Activated naive CD4-positive, alpha-beta T cell treated with anti-CD3 and anti-CD28 coated beads, Interleukin-2, amount 10 ng/mL, durations not matched to agents 7 days and 5 days (primary cell): Measurements from ENCODE around the gene SOST.

Source experiments
- CTCF ChIA-PET: fragments of 350-600 bp; sonication (Branson Sonifier 250); formaldehyde crosslinking; loops from one replicate; lab custom pipeline; 2021; ENCODE audit warnings: antibody characterized with exemption; lab: Charles Lee
- DNase-seq: peaks from one replicate; pipeline ENCODE4 v3.0.0-alpha.2; 2020
- H3K27ac Mint-ChIP-seq: one replicate; pipeline ENCODE4 v1.8.0; 2021; ENCODE audit warnings: mild to moderate bottlenecking, moderate library complexity, mixed read lengths
- H3K27me3 Mint-ChIP-seq: one replicate; pipeline ENCODE4 v1.8.0; 2021; ENCODE audit warnings: mild to moderate bottlenecking, mixed read lengths
- H3K36me3 Mint-ChIP-seq: one replicate; pipeline ENCODE4 v1.8.0; 2021; ENCODE audit warnings: mixed read lengths
- H3K4me1 Mint-ChIP-seq: one replicate; pipeline ENCODE4 v1.8.0; 2021; ENCODE audit warnings: mixed read lengths
- H3K4me3 Mint-ChIP-seq: one replicate; pipeline ENCODE4 v1.8.0; 2021; ENCODE audit warnings: mild to moderate bottlenecking, moderate library complexity, mixed read lengths
- H3K9me3 Mint-ChIP-seq: one replicate; pipeline ENCODE4 v1.8.0; 2021; ENCODE audit warnings: mixed read lengths

The SOST gene

DNA sequence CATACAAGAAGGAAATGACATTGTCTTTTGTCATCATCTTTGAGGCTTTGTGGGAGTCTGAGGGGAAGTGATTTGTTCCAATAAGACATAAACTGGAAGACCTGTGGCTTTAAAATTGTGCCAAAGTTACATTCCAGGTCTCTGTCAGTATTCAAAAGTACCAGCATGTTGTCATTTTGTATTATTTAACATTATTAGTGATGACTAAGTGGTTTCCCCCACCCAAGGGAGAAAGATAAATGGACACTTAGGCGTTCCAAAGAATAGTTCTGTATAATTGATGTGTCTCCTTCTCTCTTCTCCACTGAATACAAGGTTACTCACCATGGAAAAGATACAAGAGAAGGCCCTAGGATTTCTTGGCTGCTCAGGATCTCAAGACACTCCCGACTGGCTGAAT is 25.5 kb upstream of the SOST start:
- no peaks in the 10 kb centered on the region for H3K9me3 Mint-ChIP-seq
- H3K27me3 Mint-ChIP-seq, result peaks cover 49% of the 10 kb centered on the region
- H3K36me3 Mint-ChIP-seq, result no peaks in the 10 kb centered on the region
- peaks cover 9% of the 10 kb centered on the region for H3K4me1 Mint-ChIP-seq
- no peak overlapping the region for H3K4me3 Mint-ChIP-seq
- no peak overlapping the region for H3K27ac Mint-ChIP-seq
- CTCF ChIA-PET, result interaction anchor here (1.4 kb wide), 1 partner anchor 18 kb away, joined by 3 read pairs; no protein-coding TSS in a partner anchor
- DNase-seq, result no peak

DNA sequence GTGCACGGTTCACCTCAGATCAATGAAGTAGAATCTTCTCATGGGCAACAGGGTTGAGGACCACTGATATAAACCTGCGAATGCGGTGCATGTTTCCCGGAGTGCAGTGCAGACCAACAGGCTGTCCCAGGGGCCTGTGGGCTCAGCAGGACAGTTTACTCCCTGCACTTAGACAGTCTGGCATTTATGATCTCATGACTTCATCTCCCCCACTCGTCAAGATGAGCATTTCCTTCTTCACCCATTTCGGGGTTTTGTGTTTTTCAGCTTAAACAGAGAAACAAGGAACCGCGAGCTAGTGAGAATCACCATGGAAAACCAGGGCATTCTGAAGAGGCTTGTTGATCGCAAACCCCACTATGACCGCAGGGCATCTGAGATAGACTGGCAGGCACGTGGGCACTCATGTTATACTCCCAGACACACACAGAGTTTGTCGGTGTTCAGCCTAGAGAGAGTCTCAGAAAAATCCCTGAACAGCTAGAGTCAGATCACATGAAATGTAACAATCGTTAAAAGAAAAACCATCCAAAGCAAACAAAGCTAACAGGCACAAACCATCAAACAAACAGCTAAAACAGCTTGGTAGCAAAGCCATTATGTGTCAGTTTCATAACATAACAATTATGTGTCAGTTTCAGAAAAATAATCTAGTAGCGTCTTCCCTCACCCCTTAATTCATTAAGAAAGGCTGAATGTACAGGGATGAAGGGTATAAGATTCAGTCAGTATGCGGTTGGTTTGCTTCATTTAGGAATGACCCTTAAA is 24.5 kb upstream of the SOST start:
- no peak overlapping the region for H3K4me3 Mint-ChIP-seq
- no peaks in the 10 kb centered on the region for H3K9me3 Mint-ChIP-seq
- CTCF ChIA-PET, result no interaction called here
- no peaks in the 10 kb centered on the region for H3K36me3 Mint-ChIP-seq
- H3K27me3 Mint-ChIP-seq, result peaks cover 51% of the 10 kb centered on the region
- DNase-seq, result no peak
- peaks cover 10% of the 10 kb centered on the region for H3K4me1 Mint-ChIP-seq
- no peak overlapping the region for H3K27ac Mint-ChIP-seq

GRCh38 chr17:43780135-43780534 is 21.5 kb upstream of the SOST start, which contains the start of gene CFAP97D1:
Gene CFAP97D1, plus strand, starts transcription at chr17:43780435. Its CDS starts 28 bp downstream, at chr17:43780463.
- Mint-ChIP-seq H3K4me1 (peaks cover 16% of the 10 kb centered on the region), H3K4me3 (peak within 1 kb of the TSS; percentile 70), H3K9me3 (no peaks in the 10 kb centered on the region), H3K27ac (peak within 1 kb of the TSS; percentile 28), H3K36me3 (peaks cover under 1% of the 10 kb centered on the region), H3K27me3 (peaks cover 48% of the 10 kb centered on the region)
- no peak for DNase-seq
- CTCF ChIA-PET, result interaction anchor here (1.1 to 1.8 kb wide), 3 partner anchors 13 to 98 kb away, joined by 4 to 6 read pairs (median 5); no protein-coding TSS in a partner anchor

- no peak for DNase-seq
- CTCF ChIA-PET, result interaction anchor here (1.0 to 1.8 kb wide), 6 partner anchors 12 to 99 kb away, joined by 4 to 7 read pairs (median 6); no protein-coding TSS in a partner anchor
- peak overlapping the region; percentile 28 for H3K27ac Mint-ChIP-seq
- H3K27me3 Mint-ChIP-seq, result peaks cover 45% of the 10 kb centered on the region
- H3K36me3 Mint-ChIP-seq, result peaks cover 2% of the 10 kb centered on the region
- H3K4me1 Mint-ChIP-seq, result peaks cover 16% of the 10 kb centered on the region
- H3K4me3 Mint-ChIP-seq, result peak overlapping the region; percentile 70
- no peaks in the 10 kb centered on the region for H3K9me3 Mint-ChIP-seq
These were observed 20.8 kb upstream of the SOST start for GRCh38 chr17:43779145-43780125.

GRCh38 chr17:43778337-43779144 is 19.9 kb upstream of the SOST start, which contains the start of gene DUSP3:
Gene DUSP3, minus strand, starts transcription at chr17:43778977. Its CDS starts 53 bp downstream, at chr17:43778924.
- H3K4me3 Mint-ChIP-seq, result peak within 1 kb of the TSS; percentile 79
- peaks cover 40% of the 10 kb centered on the region for H3K27me3 Mint-ChIP-seq
- DNase-seq, result peak; percentile 81
- no peaks in the 10 kb centered on the region for H3K9me3 Mint-ChIP-seq
- H3K27ac Mint-ChIP-seq, result peak within 1 kb of the TSS; percentile 78
- H3K4me1 Mint-ChIP-seq, result peaks cover 17% of the 10 kb centered on the region
- peaks cover 3% of the 10 kb centered on the region for H3K36me3 Mint-ChIP-seq
- CTCF ChIA-PET, result interaction anchor here (1.0 to 1.6 kb wide), 3 partner anchors 12 to 84 kb away, joined by 4 to 7 read pairs (median 6); no protein-coding TSS in a partner anchor

GRCh38 chr17:43774304-43775250 is 16.0 kb upstream of the SOST start:
- CTCF ChIA-PET, result interaction anchor here (1.0 to 1.5 kb wide), 4 partner anchors 9 to 19 kb away, joined by 3 to 4 read pairs (median 3); no protein-coding TSS in a partner anchor
- peaks cover 18% of the 10 kb centered on the region for H3K36me3 Mint-ChIP-seq
- DNase-seq, result no peak
- H3K4me3 Mint-ChIP-seq, result no peak overlapping the region
- no peaks in the 10 kb centered on the region for H3K9me3 Mint-ChIP-seq
- H3K27ac Mint-ChIP-seq, result no peak overlapping the region
- peaks cover 7% of the 10 kb centered on the region for H3K27me3 Mint-ChIP-seq
- peaks cover 16% of the 10 kb centered on the region for H3K4me1 Mint-ChIP-seq

DNA sequence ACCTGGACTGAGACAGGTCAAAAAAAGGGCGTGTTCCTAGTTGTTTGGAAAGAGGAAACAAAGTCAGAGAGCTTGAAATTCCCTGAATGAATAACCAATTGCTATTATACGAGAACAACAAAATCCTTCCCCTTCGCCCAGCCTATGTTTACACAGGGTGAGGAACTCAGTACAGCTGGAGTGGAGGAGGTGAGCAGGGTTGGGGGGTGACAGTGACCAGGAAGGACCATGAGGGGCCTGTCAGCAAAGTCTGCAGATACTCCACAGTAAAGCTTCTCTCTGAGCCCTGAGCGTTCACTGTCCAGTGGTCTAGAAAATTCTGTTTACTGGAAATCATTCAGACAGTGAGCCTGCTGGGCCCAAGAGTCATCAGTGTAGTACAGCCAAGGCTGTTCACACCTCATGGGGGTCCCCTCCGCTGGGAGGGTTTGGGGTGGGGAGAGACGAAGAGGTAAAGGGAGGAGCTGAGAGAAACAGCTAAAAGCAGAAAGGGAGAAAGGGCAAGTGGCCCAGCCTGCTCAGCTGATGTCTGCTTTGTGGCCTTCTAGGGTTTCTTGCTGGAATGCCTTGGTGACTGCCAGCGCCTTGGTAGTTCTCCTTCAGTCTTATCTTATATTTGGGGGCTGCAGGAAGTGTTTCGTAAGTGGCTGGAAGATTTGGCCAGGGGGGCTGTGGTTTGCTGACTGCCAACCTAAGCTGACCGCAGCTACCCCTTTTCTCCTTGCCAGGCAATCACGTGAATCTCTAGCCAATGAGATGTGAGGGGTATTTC is 14.5 kb upstream of the SOST start:
- CTCF ChIA-PET, result interaction anchor here (1.4 to 1.5 kb wide), 2 partner anchors 9 to 14 kb away, joined by 3 to 4 read pairs; no protein-coding TSS in a partner anchor
- no peak overlapping the region for H3K27ac Mint-ChIP-seq
- peaks cover 21% of the 10 kb centered on the region for H3K36me3 Mint-ChIP-seq
- no peak for DNase-seq
- H3K4me1 Mint-ChIP-seq, result peaks cover 12% of the 10 kb centered on the region
- no peak overlapping the region for H3K4me3 Mint-ChIP-seq
- no peaks in the 10 kb centered on the region for H3K27me3 Mint-ChIP-seq
- H3K9me3 Mint-ChIP-seq, result no peaks in the 10 kb centered on the region

- CTCF ChIA-PET, result interaction anchor here (1.0 kb wide), 1 partner anchor 78 kb away, joined by 4 read pairs; no protein-coding TSS in a partner anchor
- H3K4me1 Mint-ChIP-seq, result peaks cover 6% of the 10 kb centered on the region
These were observed 12.9 kb upstream of the SOST start for GRCh38 chr17:43771463-43771862.

GRCh38 chr17:43770957-43771356 is 12.4 kb upstream of the SOST start:
- H3K4me1 Mint-ChIP-seq, result peaks cover 6% of the 10 kb centered on the region
- no peaks in the 10 kb centered on the region for H3K9me3 Mint-ChIP-seq
- DNase-seq, result no peak
- peaks cover 5% of the 10 kb centered on the region for H3K27me3 Mint-ChIP-seq
- H3K27ac Mint-ChIP-seq, result no peak overlapping the region
- no peak overlapping the region for H3K4me3 Mint-ChIP-seq
- CTCF ChIA-PET, result interaction anchor here (1.6 to 2.1 kb wide), 2 partner anchors 76 to 78 kb away, joined by 4 to 9 read pairs; no protein-coding TSS in a partner anchor
- H3K36me3 Mint-ChIP-seq, result peaks cover 21% of the 10 kb centered on the region

More at GRCh38 chr17:43771463-43771862, 12.9 kb upstream of the SOST start:
- no peaks in the 10 kb centered on the region for H3K9me3 Mint-ChIP-seq
- peaks cover 21% of the 10 kb centered on the region for H3K36me3 Mint-ChIP-seq
- no peak overlapping the region for H3K27ac Mint-ChIP-seq
- peaks cover 2% of the 10 kb centered on the region for H3K27me3 Mint-ChIP-seq
- no peak for DNase-seq
- H3K4me3 Mint-ChIP-seq, result no peak overlapping the region

DNA sequence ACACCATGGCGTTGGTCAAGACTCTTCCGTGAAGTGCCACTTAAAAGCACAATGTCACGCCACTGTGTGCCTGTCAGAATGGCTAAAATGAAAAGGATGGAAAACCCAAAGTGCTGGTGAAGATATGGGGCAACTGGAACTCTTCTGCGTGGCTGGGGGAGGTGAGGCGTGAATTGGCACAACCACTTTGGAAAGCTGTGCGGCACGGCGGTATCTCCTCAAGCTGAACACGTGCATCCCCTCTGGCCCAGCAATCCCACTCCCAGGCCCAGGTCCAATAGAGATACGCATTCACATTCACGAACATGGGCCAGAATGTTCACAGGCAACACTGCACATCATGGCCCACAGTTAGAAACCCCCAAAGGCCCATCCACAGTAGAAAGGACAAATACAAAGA is 11.3 kb upstream of the SOST start:
- Mint-ChIP-seq H3K36me3 (peaks cover 19% of the 10 kb centered on the region), H3K4me3 (no peak overlapping the region), H3K27ac (no peak overlapping the region), H3K9me3 (no peaks in the 10 kb centered on the region), H3K4me1 (peaks cover 6% of the 10 kb centered on the region), H3K27me3 (peaks cover 5% of the 10 kb centered on the region)
- CTCF ChIA-PET, result interaction anchor here (1.6 to 2.1 kb wide), 2 partner anchors 75 to 77 kb away, joined by 4 to 9 read pairs; no protein-coding TSS in a partner anchor
- DNase-seq, result peak; percentile 3

GRCh38 chr17:43769426-43769825 is 10.8 kb upstream of the SOST start:
- CTCF ChIA-PET, result interaction anchor here (1.6 to 2.1 kb wide), 2 partner anchors 74 to 77 kb away, joined by 4 to 9 read pairs; no protein-coding TSS in a partner anchor
- DNase-seq, result peak; percentile 6
- H3K27me3 Mint-ChIP-seq, result peaks cover 5% of the 10 kb centered on the region
- H3K36me3 Mint-ChIP-seq, result peaks cover 19% of the 10 kb centered on the region
- no peaks in the 10 kb centered on the region for H3K9me3 Mint-ChIP-seq
- H3K4me3 Mint-ChIP-seq, result no peak overlapping the region
- H3K27ac Mint-ChIP-seq, result no peak overlapping the region
- peaks cover 6% of the 10 kb centered on the region for H3K4me1 Mint-ChIP-seq
